Fibroblast of peridontal ligament (primary cell): ENCODE results near the gene LAMB4.

Experiments
- DNase-seq: peaks from one replicate; pipeline ENCODE4 v3.0.0-alpha.2; 2010; ENCODE audit errors: extremely low read depth

The LAMB4 gene

GRCh38 chr7:108104324-108104723, 25.8 kb downstream of the LAMB4 start:
- no peak for DNase-seq

GRCh38 chr7:108103558-108104298, 26.4 kb downstream of the LAMB4 start:
- DNase-seq, result no peak

GRCh38 chr7:108102671-108103312, 27.4 kb downstream of the LAMB4 start:
- DNase-seq, result no peak

- DNase-seq, result no peak
Measured at GRCh38 chr7:108101759-108102158, 28.4 kb downstream of the LAMB4 start.

- peak; percentile 75 for DNase-seq
Measured at GRCh38 chr7:108099713-108100112, 30.4 kb downstream of the LAMB4 start.

GRCh38 chr7:108097703-108098102, 32.5 kb downstream of the LAMB4 start:
- DNase-seq, result peak; percentile 36

GRCh38 chr7:108096996-108097395, 33.2 kb downstream of the LAMB4 start:
- no peak for DNase-seq

GRCh38 chr7:108094933-108095710, 35.0 kb downstream of the LAMB4 start:
- DNase-seq, result peak; percentile 87

GRCh38 chr7:108094346-108094745, 35.8 kb downstream of the LAMB4 start:
- peak; percentile 94 for DNase-seq

GRCh38 chr7:108093851-108094331, 36.3 kb downstream of the LAMB4 start:
- no peak for DNase-seq

GRCh38 chr7:108093341-108093740, 36.8 kb downstream of the LAMB4 start:
- DNase-seq, result peak; percentile 59

- no peak for DNase-seq
Measured at GRCh38 chr7:108091461-108091831, 38.7 kb downstream of the LAMB4 start.

GRCh38 chr7:108090791-108091460, 39.2 kb downstream of the LAMB4 start:
- DNase-seq, result no peak

GRCh38 chr7:108089381-108089780, 40.8 kb downstream of the LAMB4 start:
- no peak for DNase-seq

- DNase-seq, result no peak
Measured at GRCh38 chr7:108088729-108089128, 41.4 kb downstream of the LAMB4 start.

- no peak for DNase-seq
Measured at GRCh38 chr7:108087778-108088177, 42.4 kb downstream of the LAMB4 start.

GRCh38 chr7:108086962-108087361, 43.2 kb downstream of the LAMB4 start:
- DNase-seq, result no peak

GRCh38 chr7:108086546-108086945, 43.6 kb downstream of the LAMB4 start:
- no peak for DNase-seq

- DNase-seq, result no peak
Measured at GRCh38 chr7:108083980-108084379, 46.2 kb downstream of the LAMB4 start.

- DNase-seq, result peak; percentile 88
Measured at GRCh38 chr7:108079648-108080591, 50.2 kb downstream of the LAMB4 start.

GRCh38 chr7:108079276-108079647, 50.9 kb downstream of the LAMB4 start:
- DNase-seq, result no peak
